HUDEP-2 (cell line): Measurements from ENCODE around the gene ZNF132.
A peak's percentile ranks its signal among the peaks of the same experiment; 100 is the strongest.
"Not testable (repeated sequence)": the region's sequence is repeated elsewhere in the genome, so short reads cannot be mapped to it uniquely, and the experiment has no call there.

Source experiments
- DNase-seq, 76 experiments: peaks; one replicate each; lab custom pipeline; 2025; ENCODE audit not compliant: unreplicated experiment in 76 of 76; lab: John Stamatoyannopoulos, UW

Gene ZNF132

GRCh38 chr19:58439576-58440554, at the start of gene ZNF132:
Gene ZNF132, minus strand, starts transcription at chr19:58440153. Its CDS starts 332 bp downstream, at chr19:58439821.
- peak; percentile 48 to 100 (median 98) for DNase-seq

GRCh38 chr19:58484349-58484748, 44.4 kb upstream of the ZNF132 start:
- DNase-seq, result peak in 4 of 76 experiments; percentile 11 to 29 (median 16)

- DNase-seq, result no peak
Measured at GRCh38 chr19:58483776-58484175, 43.8 kb upstream of the ZNF132 start.

GRCh38 chr19:58482372-58482771, 42.4 kb upstream of the ZNF132 start:
- DNase-seq, result no peak

GRCh38 chr19:58480831-58481230, 40.9 kb upstream of the ZNF132 start:
- no peak for DNase-seq

- no peak for DNase-seq
Measured at GRCh38 chr19:58480481-58480830, 40.5 kb upstream of the ZNF132 start.

GRCh38 chr19:58479736-58480480, 40.0 kb upstream of the ZNF132 start:
- DNase-seq, result no peak

- DNase-seq, result no peak
Measured at GRCh38 chr19:58479303-58479702, 39.4 kb upstream of the ZNF132 start.

GRCh38 chr19:58477871-58478270, 37.9 kb upstream of the ZNF132 start:
- no peak for DNase-seq

GRCh38 chr19:58477130-58477529, 37.2 kb upstream of the ZNF132 start:
- DNase-seq, result no peak

- peak in 9 of 76 experiments; percentile 11 to 65 (median 30) for DNase-seq
Measured at GRCh38 chr19:58476498-58477015, 36.6 kb upstream of the ZNF132 start.

GRCh38 chr19:58475714-58476497, 36.0 kb upstream of the ZNF132 start, which contains the start of gene ZNF446:
Gene ZNF446, plus strand, starts transcription at chr19:58476352. Its CDS starts 867 bp downstream, at chr19:58477219.
- peak; percentile 67 to 99 (median 96) for DNase-seq

GRCh38 chr19:58474997-58475713, 35.2 kb upstream of the ZNF132 start:
- peak in 7 of 76 experiments; percentile 51 to 80 (median 58) for DNase-seq

GRCh38 chr19:58474291-58474996, 34.5 kb upstream of the ZNF132 start:
- no peak for DNase-seq

GRCh38 chr19:58473775-58474174, 33.8 kb upstream of the ZNF132 start:
- no peak for DNase-seq

- no peak for DNase-seq
Measured at GRCh38 chr19:58471736-58472135, 31.8 kb upstream of the ZNF132 start.

- not testable (repeated sequence) for DNase-seq
Measured at GRCh38 chr19:58470837-58471543, 31.0 kb upstream of the ZNF132 start.

- no peak for DNase-seq
Measured at GRCh38 chr19:58469241-58470013, 29.5 kb upstream of the ZNF132 start.
